Stimulated activated CD8-positive, alpha-beta memory T cell treated with anti-CD3 and anti-CD28 coated beads, Interleukin-12 subunit alpha, Interleukin-12 subunit beta, amount 100 ng/mL, for 24 hours (primary cell): ENCODE data around the gene SORCS3.
"Not testable (repeated sequence)": the region's sequence is repeated elsewhere in the genome, so short reads cannot be mapped to it uniquely, and the experiment has no call there.

Source experiments
- DNase-seq: peaks from one replicate; pipeline ENCODE4 v3.0.0-alpha.2; 2020; ENCODE audit errors: extremely low read depth

SORCS3 gene

GRCh38 chr10:104690101-104690500 lies 49.0 kb downstream of the SORCS3 start:
- no peak for DNase-seq

- DNase-seq: no peak
These were observed 49.9 kb downstream of the SORCS3 start for GRCh38 chr10:104690959-104691358.

GRCh38 chr10:104694074-104694473 lies 53.0 kb downstream of the SORCS3 start:
- no peak for DNase-seq

GRCh38 chr10:104703262-104703661 lies 62.2 kb downstream of the SORCS3 start:
- DNase-seq: not testable (repeated sequence)

- no peak for DNase-seq
These were observed 65.8 kb downstream of the SORCS3 start for GRCh38 chr10:104706886-104707285.

GRCh38 chr10:104707602-104708459 lies 66.7 kb downstream of the SORCS3 start:
- DNase-seq: no peak

DNA sequence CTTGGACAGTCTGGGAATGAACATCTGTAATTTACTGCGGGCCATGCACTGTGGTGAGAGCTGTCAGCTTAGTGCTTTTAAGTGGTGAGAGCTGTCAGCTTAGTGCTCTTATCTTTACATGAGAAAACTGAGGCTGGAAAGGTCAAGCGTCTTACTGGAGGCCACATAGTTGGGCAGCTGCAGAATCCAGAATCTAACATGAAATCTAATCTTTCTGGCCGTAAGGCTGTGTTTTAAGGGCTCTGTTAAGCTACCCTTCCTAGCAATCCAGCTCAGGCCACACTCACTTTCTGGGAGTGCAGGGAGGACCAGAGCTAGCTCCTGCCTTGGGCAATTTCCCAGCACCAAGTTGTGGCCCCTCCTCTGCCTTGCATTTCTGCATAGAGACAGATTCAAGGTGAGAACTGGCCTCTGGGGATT lies 70.2 kb downstream of the SORCS3 start:
- DNase-seq: no peak

DNA sequence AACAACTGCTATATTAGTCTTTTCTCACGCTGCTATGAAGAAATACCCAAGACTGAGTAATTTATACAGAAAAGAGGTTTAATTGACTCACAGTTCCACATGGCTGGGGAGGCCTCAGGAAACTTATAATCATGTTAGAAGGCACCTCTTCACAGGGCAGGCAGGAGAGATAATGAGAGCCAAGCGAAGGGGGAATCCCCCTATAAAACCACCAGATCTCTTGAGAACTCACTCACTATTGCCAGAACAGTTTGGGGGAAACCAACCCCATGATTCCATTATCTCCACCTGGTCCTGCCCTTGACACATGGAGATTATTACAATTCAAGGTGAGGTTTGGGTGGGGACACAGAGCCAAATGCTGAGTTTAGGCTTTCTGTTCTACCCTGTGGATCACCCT lies 89.5 kb downstream of the SORCS3 start:
- not testable (repeated sequence) for DNase-seq

DNA sequence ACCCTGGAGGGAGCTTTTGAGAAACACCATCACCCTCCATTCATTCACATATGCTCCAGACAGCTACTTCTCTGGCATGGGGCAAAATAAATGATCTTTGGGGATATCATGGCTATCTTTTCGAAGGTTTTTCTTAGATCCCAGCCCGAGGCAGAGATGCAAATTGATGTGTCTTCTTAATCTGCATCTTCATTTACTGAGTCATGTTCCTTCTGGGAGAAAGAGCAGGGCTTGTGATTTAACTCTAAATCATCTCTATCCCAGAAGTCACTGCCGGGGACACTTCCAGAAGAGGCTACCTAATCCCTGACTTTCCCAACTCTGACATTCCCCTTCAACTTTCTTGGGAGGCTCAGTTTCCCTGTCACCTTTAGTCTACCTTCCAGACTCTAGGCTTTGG lies 90.1 kb downstream of the SORCS3 start:
- no peak for DNase-seq

DNA sequence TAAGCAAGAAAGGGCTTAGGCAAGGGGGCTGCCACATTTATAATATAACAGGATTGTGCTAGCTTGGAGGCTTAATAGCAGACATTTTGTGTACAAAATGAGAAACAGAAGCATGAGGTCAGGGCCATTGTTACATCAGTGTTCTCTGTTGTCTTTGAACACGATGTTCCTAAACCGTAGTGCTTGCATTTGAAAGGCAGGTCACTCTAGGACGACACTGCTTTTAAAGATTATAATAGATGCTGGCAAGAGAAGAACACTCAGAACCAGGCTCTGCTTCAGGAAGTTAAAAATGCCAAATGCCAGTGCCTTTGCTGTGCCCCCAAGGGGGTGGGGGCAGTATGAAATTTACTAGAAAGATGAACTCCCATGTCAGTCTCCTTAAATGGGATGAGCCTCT lies 91.1 kb downstream of the SORCS3 start:
- no peak for DNase-seq

GRCh38 chr10:104734433-104734832 lies 93.3 kb downstream of the SORCS3 start:
- no peak for DNase-seq

DNA sequence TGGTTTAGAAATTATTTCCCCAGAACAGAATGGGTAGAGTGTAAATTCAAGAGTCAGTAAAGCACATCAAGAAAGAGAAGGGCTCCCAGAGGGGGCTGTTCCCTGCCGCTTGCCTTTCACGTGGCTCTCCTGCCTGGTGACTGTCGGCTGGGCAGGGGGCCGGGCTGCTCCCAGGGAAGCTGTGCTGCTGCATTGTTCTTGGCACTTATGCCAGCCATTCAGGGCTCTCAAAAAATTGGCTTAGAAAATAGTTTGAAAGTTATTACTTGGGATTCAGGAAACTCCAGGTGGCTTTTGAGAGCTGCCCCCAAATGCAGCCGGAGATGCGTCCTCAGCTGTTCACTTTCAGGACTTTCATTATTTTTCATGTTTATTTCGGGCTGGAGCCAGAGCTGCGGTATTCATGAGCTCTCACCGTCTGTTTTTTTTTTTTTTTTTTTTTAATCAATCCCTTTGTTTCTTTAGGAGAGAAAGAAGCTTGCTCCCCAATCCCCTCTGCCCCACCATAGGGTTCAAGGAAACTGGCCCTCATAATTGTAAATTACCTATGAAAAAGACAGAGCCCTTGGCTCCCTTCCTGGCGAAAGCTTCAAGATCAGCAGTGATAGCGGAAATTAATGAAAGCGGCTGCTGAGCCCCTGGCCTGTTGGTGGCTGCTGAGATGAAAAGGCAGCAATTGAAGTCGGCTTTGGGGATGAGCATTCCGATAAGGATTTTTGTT lies 94.1 kb downstream of the SORCS3 start:
- DNase-seq: no peak

DNA sequence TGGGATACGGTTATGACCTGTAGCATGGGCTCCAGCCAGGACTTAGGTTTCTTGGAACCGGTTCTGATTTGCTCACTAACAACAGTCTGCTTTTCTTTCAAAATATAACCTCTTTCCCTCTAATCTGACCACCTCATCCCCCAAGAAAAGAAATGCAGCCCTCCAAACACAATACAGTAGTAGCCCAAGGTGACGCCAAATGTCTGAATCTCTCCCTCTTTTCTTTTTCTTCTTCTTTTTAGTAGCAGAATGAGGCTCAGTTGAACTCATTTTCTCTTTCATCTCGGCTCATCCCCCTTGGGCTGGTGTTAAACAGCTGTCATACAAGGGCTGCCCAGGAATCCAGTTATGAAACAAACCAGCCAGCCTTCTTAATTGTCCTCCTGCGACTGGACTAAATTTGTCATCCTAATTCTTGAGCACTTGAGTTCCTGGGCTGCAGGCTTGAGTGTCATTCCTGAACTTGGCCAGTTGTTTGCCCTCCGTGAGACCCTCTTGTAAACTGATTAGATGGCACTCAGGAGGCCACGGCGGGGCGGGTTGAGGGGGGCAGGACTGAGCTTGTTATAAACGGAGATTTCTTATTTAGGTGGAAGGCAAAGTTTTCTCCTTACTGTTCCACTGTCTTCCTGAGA lies 94.8 kb downstream of the SORCS3 start:
- DNase-seq: no peak

GRCh38 chr10:104741127-104741526 lies 100.0 kb downstream of the SORCS3 start:
- DNase-seq: no peak

DNA sequence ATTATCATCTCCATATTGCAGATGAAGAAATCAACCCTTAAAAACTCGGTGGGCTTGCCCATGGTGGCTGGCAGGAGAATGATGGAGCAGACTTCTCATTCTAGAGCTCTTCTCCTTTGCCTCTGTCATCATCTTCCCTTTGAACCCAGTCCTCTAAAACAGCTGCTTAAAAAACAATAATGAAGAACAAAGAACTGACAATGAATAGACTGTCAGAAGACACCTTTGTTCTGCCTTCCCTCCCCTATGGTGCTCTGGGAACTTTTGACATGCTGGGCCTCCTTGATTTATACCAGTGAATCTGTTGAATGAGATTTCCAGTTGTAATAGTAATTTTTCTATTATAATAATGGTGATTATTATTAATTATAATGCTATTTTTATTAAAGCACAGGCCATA lies 103.0 kb downstream of the SORCS3 start:
- DNase-seq: no peak

DNA sequence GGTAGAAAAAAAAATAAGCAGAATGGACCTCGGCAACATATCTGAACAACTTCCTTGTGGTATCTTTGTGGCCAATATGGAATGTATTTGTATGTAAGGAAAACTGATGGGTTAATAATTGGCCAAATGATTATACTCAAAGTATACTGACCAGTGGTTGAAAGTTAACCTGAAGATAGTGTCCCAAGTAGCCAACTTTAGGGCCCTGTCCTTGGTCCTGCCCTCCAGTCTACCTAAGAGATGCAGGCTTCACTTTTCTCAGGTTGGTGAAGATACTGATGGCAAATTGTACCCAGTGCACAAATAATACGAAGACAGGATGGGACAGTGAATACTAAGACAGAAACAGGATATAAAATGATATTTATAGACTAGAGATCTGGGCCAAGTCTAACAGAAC lies 109.2 kb downstream of the SORCS3 start:
- DNase-seq: no peak

- DNase-seq: no peak
These were observed 121.7 kb downstream of the SORCS3 start for GRCh38 chr10:104762793-104763192.

GRCh38 chr10:104766341-104766740 lies 125.3 kb downstream of the SORCS3 start:
- no peak for DNase-seq

DNA sequence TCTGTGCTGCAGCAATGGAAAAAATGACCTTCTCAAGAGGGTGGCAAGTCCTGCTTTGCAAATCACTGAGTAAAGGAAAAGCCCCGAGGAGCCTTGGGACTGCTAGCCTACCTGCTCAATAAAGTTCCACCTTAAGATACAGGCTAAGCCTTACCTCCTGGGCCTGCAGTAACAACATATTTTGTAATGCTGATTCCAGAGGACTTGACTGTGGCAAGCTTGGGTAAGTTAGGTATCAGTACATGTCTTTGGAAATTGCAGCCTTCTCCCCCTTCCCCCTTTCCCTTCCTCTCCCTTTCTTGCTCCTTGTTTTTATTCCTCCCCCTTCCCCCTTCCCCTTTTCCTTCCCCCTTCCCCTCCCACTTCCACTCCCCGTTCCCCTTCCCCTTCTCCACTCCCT lies 126.2 kb downstream of the SORCS3 start:
- no peak for DNase-seq

- DNase-seq: no peak
These were observed 126.7 kb downstream of the SORCS3 start for GRCh38 chr10:104767745-104768144.

DNA sequence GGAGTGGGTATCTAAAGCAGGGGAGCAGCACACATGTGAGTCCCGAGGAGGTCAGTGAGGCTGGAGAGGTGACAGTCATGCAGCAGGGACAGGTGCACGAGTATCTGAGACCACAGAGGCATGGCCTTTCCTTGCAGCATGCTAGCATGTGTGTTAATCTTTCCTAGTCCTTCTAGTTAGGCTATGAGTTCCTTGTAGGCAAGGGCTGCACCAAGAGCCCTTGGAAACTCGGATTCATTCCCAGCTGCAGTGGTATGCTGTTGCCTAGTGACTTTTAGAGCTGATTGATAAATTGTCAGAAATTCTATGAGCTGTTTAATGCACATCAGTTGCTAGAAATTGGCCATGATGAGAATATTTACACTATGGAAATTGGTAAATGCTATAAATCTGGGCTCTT lies 132.0 kb downstream of the SORCS3 start:
- DNase-seq: no peak

DNA sequence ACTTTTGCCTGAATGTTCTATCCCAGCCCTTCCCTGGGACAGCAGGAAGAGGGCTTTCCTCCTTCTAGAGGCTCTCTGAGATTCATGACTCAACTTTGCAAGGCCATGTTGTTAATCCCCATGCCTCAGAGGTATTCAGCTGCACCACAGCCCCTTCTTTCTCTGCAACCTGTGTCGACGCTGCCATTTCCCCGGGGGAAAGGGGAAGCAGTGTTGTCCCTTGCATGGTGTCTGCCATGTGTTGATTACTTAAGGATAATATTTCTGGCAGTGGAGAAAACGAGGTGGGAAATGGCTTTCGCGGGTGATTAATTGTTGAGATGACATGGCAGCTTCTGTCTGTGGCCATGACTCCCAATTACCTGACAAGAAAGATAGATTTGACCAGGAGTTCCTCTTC lies 133.1 kb downstream of the SORCS3 start:
- no peak for DNase-seq
